GM21390 (cell line): ENCODE measurements around the gene FKBP1A.

Experiments used
- ATAC-seq: cut with Tn5 transposase; IDR thresholded peaks from one replicate; pipeline ENCODE4 v1.9.1; 2021; ENCODE audit not compliant: unreplicated experiment

FKBP1A gene

DNA sequence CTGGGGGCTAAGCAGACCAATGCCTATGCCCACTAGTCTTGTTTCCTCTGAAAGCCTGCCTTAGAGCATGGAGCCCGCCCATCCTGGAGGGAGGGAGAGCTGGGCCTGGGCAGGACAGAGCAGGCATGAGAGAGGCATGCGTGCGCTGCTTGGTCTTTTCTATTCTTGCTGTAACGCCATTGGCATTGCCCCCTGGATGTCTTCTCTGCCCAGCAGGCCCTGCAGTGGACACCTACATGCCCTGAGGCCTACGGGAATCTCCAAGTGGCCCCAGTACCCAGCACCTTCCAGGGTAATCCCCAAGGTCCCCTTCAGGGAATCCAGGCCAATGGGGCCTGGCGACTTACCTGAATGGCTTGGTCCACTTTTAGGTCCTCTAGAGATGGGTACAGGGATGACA is 72.8 kb downstream of the FKBP1A start:
- ATAC-seq = no peak

GRCh38 chr20:1319462-1319861 is 73.4 kb downstream of the FKBP1A start:
- no peak for ATAC-seq

GRCh38 chr20:1319051-1319450 is 73.8 kb downstream of the FKBP1A start:
- ATAC-seq = no peak
